ENCODE measurements around the gene NUP210.

NUP210 gene

DNA sequence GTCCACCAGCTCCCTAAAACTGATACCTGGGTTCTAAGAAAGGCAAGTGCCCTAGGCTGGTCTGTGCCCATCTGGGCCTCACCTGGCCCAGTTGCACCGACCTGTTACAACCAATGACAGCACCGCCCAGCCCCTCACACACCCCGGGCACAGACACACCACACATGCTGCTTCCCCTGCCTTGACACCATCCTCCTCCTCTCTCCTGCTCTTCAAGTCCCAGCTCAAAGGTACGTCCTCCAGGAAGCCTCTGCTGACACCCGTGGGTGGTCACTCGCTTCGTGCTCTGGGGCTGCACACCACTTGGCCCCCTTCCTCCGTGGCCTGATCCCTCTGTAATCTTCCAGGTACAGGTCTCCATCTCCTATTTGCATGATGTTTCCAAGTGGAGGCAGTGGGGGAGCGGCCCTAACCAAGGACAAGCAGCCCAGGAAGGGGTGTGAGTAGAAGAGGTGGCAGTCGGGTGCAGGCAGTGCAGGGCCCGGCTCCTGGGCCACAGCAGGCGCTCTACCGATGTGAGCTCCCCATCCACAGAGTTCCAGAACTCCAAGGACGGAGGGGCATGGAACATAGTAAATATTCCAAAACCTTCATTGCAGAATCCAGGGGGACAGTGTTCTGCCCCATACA is 144.6 kb downstream of the NUP210 start:
- DNase-seq (ENCODE audit: low read depth in 2 of 2) = no peak

GRCh38 chr3:13274551-13275332 is 145.4 kb downstream of the NUP210 start:
- no peak for DNase-seq (ENCODE audit: low read depth in 2 of 2)

DNA sequence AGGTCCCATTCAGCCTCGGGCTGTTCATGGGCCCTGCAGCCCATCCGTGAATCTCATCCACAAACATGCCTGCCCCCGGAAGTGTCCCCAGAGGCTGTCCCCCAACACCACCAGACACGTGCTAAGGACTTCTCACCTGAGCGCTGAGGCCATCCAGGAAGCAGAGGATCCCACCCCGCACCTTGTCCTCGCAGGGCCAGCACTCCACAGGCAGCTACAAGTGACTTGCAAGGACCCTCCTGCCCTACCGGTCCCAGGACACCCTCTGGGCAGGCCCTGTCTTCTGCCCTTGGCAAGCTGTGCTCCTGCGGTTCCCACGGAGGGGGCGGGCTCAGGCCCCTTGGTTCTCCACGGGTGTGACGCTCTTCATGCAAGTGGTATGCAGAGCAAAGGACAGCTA is 146.0 kb downstream of the NUP210 start:
- no peak for DNase-seq (ENCODE audit: low read depth in 2 of 2)

GRCh38 chr3:13273604-13274105 is 146.5 kb downstream of the NUP210 start:
- DNase-seq (ENCODE audit: low read depth in 2 of 2) = no peak

GRCh38 chr3:13272831-13273603 is 147.1 kb downstream of the NUP210 start:
- DNase-seq (ENCODE audit: low read depth in 2 of 2) = no peak

- DNase-seq (ENCODE audit: low read depth in 2 of 2) = no peak
Observed at GRCh38 chr3:13269711-13270378, 150.3 kb downstream of the NUP210 start.

- DNase-seq (ENCODE audit: low read depth in 2 of 2) = no peak
Observed at GRCh38 chr3:13268961-13269441, 151.1 kb downstream of the NUP210 start.

- no peak for DNase-seq (ENCODE audit: low read depth in 2 of 2)
Observed at GRCh38 chr3:13268120-13268519, 152.0 kb downstream of the NUP210 start.

- no peak for DNase-seq (ENCODE audit: low read depth in 2 of 2)
Observed at GRCh38 chr3:13266651-13267362, 153.3 kb downstream of the NUP210 start.

Measured in stimulated activated CD8-positive, alpha-beta memory T cell treated with anti-CD3 and anti-CD28 coated beads, Interleukin-15, amount 100 ng/mL, for 4 hours (primary cell).